ENCODE results near the gene DMC1. TPM values are rescaled to one million over a fixed set of nuclear protein-coding genes. Genes with fewer than 3 reads are reported as not detected.

DMC1 gene
- total RNA-seq, 2 donors from 2014 or later = 3.1 TPM; not detected in 1

DNA sequence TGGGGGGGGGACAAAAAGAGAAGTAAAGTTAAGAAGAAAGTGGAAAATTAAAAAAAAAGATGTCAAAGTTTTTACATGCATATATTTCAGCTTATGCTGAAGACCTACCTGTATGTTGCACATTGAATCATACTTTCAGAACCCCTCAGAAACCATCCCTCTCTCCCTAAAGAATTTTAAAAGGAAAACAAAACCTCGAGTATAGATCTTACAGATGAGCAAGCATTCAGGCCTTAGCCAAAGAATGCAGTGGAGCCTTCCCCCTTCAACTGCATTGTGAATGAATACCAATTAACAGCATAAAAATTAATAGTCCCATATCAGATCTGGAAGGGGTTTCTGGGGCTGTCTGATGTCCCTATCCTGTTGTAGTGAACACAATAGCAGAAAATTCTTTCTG is 85.7 kb downstream of the DMC1 start:
- peaks cover 71% of the 10 kb centered on the region for H3K36me3 ChIP-seq
- no peaks in the 10 kb centered on the region for H3K27me3 ChIP-seq (replicated peaks; ENCODE audit: insufficient read depth)
- H3K9me3 ChIP-seq = no peaks in the 10 kb centered on the region
- peaks cover 0 to 4% of the 10 kb centered on the region in 2 donors for H3K4me1 ChIP-seq (ENCODE audit: control insufficient read depth in 1 of 2, low read depth in 2 of 2)
- DNase-seq (ENCODE audit: low spot score) (no peak), ATAC-seq (ENCODE audit: insufficient number of reproducible peaks, low FRiP score, low read depth) (no peak)
- H3K4me3 ChIP-seq = no peak overlapping the region
- TF ChIP-seq, protein P1, sequence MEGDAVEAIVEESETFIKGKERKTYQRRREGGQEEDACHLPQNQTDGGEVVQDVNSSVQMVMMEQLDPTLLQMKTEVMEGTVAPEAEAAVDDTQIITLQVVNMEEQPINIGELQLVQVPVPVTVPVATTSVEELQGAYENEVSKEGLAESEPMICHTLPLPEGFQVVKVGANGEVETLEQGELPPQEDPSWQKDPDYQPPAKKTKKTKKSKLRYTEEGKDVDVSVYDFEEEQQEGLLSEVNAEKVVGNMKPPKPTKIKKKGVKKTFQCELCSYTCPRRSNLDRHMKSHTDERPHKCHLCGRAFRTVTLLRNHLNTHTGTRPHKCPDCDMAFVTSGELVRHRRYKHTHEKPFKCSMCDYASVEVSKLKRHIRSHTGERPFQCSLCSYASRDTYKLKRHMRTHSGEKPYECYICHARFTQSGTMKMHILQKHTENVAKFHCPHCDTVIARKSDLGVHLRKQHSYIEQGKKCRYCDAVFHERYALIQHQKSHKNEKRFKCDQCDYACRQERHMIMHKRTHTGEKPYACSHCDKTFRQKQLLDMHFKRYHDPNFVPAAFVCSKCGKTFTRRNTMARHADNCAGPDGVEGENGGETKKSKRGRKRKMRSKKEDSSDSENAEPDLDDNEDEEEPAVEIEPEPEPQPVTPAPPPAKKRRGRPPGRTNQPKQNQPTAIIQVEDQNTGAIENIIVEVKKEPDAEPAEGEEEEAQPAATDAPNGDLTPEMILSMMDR (IDR thresholded peaks at IDR 0.05) = no peak
- H3K27ac ChIP-seq = no peak overlapping the region

DNA sequence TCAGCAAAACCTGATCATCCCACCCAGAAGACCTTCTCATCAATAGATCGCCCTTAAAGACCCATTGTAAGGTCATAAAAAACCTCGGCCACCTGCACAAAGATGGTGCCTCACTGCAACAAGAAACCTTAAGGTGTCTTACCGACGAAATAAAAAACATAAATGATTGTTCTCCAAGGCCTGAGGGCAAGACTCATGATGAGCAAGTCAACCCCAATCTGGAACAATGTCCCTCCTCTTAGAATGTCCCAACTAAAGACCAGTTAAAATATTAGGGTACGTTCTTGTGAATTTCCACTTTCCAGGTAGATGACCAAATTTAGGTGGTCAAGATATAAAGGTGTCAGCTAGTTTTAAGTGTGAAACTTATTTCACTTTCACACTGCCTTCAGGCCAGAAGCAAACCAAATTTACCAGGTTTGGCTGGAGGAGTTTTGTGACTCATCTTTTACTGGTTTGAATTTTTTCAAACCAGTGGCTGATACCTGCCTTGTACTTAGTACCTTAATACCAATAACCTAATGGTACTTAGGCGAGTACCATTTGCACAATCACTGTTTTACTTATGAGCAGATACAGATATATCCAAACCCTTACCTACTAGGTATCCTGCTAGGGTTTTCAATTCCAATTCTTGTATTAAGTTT is 87.2 kb downstream of the DMC1 start:
- TF ChIP-seq, protein P1 (IDR thresholded peaks at IDR 0.05) = no peak
- no peaks in the 10 kb centered on the region for H3K27me3 ChIP-seq (replicated peaks; ENCODE audit: insufficient read depth)
- no peaks in the 10 kb centered on the region for H3K9me3 ChIP-seq
- ATAC-seq (ENCODE audit: insufficient number of reproducible peaks, low FRiP score, low read depth) (no peak), DNase-seq (ENCODE audit: low spot score) (no peak)
- no peak overlapping the region for H3K4me3 ChIP-seq
- H3K27ac ChIP-seq = no peak overlapping the region
- H3K4me1 ChIP-seq (ENCODE audit: control insufficient read depth in 1 of 2, low read depth in 2 of 2) = no peaks in the 10 kb centered on the region
- peaks cover 56% of the 10 kb centered on the region for H3K36me3 ChIP-seq

DNA sequence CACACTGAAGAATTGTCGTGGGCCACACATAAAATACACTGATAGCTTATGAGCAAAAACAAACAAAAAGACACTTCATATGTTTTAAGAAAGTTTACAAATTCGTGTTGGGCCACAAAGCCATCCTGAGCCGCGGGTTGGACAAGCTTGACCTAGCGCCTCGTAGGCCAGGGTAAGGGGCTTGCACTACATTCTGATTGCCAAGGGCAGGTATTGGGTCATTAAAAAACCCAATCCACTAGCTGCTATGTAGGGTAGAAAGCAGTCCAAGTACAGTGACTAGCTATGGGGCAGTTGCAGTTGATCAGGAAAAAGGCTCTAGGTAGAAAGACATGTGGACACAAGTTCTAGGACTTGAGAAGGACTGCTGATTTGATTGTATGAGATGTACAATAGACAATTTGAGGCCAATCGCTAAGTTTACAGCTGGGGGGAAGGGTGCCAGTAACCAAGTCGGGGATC is 88.1 kb downstream of the DMC1 start:
- TF ChIP-seq, protein P1 (IDR thresholded peaks at IDR 0.05) = no peak
- no peaks in the 10 kb centered on the region for H3K9me3 ChIP-seq
- no peaks in the 10 kb centered on the region for H3K4me1 ChIP-seq (ENCODE audit: control insufficient read depth in 1 of 2, low read depth in 2 of 2)
- ATAC-seq (ENCODE audit: insufficient number of reproducible peaks, low FRiP score, low read depth) (no peak), DNase-seq (ENCODE audit: low spot score) (no peak)
- no peak overlapping the region for H3K27ac ChIP-seq
- no peaks in the 10 kb centered on the region for H3K27me3 ChIP-seq (replicated peaks; ENCODE audit: insufficient read depth)
- H3K4me3 ChIP-seq = no peak overlapping the region
- H3K36me3 ChIP-seq = peaks cover 47% of the 10 kb centered on the region

DNA sequence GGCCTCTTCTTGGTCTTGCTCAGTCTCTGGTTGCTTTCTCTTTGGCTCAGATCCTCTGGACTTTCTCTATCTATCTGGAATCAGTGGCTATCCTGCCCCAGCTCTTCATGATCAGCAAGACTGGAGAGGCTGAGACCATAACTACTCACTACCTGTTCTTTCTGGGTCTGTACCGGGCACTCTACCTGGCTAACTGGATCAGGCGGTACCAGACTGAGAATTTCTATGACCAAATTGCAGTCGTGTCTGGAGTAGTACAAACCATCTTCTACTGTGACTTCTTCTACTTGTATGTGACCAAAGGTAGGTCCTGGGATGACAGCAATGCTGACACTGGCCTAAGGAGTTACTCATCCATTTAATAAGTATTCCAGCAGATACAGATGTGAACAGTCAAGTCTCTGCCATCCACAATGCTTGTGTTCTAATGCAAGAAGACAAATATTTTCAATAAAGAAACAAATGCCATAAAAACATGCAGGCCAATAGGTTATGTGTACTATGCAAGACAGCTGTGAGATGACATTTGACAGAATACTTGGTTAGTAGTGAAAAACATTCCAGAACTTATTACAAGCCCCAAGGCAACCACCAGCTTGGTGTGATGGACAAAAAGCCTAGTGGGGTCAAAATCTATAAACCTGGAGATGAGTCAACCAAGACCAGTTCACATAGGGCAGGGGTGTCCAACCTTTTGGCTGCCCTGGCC is 88.7 kb downstream of the DMC1 start:
- H3K9me3 ChIP-seq = no peaks in the 10 kb centered on the region
- ATAC-seq (ENCODE audit: insufficient number of reproducible peaks, low FRiP score, low read depth) (no peak), DNase-seq (ENCODE audit: low spot score) (no peak)
- H3K4me1 ChIP-seq (ENCODE audit: control insufficient read depth in 1 of 2, low read depth in 2 of 2) = no peaks in the 10 kb centered on the region
- H3K4me3 ChIP-seq = no peak overlapping the region
- TF ChIP-seq, protein P1 (IDR thresholded peaks at IDR 0.05) = no peak
- H3K36me3 ChIP-seq = peaks cover 43% of the 10 kb centered on the region
- H3K27ac ChIP-seq = no peak overlapping the region
- H3K27me3 ChIP-seq (replicated peaks; ENCODE audit: insufficient read depth) = no peaks in the 10 kb centered on the region

DNA sequence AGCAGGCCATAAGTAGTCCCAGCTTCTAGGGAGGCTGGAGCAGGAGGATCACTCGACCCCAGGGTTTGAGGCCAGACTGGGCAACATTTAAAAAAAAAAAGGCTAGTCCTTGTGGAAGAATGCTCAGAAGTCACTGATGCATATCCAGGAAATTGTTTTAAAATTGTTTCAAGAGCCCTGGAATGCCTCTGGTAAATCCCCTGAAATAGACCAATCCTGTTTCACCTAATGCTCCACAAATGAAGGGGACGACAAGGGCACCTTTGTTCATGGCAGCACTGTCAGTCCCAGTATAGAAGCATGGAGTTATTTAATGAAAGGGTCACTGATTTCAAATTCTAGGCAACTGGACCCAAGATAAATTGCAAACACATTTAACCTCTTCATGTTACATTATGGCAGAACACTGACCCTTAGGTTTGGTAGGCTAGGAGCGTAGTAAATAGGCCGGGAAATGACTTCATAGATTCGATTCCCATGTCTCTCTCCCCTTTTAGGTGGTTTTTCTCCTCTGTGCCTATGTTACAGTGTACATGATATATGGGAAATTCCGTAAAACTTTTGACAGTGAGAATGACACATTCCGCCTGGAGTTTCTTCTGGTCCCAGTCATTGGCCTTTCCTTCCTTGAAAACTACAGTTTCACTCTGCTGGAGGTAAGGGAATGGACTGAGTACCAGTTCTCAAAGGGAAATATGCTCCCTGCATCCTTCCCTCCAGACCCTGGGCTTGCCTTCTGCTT is 90.7 kb downstream of the DMC1 start:
- Histone ChIP-seq H3K4me1 (ENCODE audit: control insufficient read depth in 1 of 2, low read depth in 2 of 2) (no peaks in the 10 kb centered on the region), H3K27me3 (replicated peaks; ENCODE audit: insufficient read depth) (no peaks in the 10 kb centered on the region), H3K4me3 (no peak overlapping the region), H3K9me3 (no peaks in the 10 kb centered on the region), H3K27ac (no peak overlapping the region), H3K36me3 (peaks cover 26% of the 10 kb centered on the region)
- no peak for ATAC-seq (ENCODE audit: insufficient number of reproducible peaks, low FRiP score, low read depth)
- no peak for DNase-seq (ENCODE audit: low spot score)
- TF ChIP-seq, protein P1 (IDR thresholded peaks at IDR 0.05) = no peak
